ENCODE results near the gene PLAC9. TPM values are rescaled to one million over a fixed set of nuclear protein-coding genes. Genes with fewer than 3 reads are reported as not detected.
A peak's percentile ranks its signal among the peaks of the same experiment; 100 is the strongest.
"Not testable (repeated sequence)": the region's sequence is repeated elsewhere in the genome, so short reads cannot be mapped to it uniquely, and the experiment has no call there.

Gene PLAC9
- total and polyA plus RNA-seq, 7 experiments from 2014 or later, result not detected

- Mint-ChIP-seq H3K4me1 (peaks cover 14 to 25% (median 23%) of the 10 kb centered on the region in 7 donors), H3K9me3 (peaks cover 0 to 7% (median 2%) of the 10 kb centered on the region in 11 donors), H3K4me3 (peak overlapping the region; percentile 81 to 88 (median 86)), H3K36me3 (peaks cover under 1 to 16% (median 10%) of the 10 kb centered on the region in 5 donors), H3K27me3 (peaks cover 0 to 12% (median 3%) of the 10 kb centered on the region in 5 donors), H3K27ac (peak overlapping the region; percentile 50 to 93 (median 71))
- Histone ChIP-seq H3K27ac (ENCODE audit: low read depth, low read length) (peak overlapping the region; percentile 56), H3K4me3 (ENCODE audit: low read length) (peak overlapping the region; percentile 56), H3K27me3 (ENCODE audit: control insufficient read depth in 2 of 2, insufficient read depth in 2 of 2, low read length in 2 of 2) (no peaks in the 10 kb centered on the region), H3K9me3 (ENCODE audit: control insufficient read depth in 2 of 3, low read length in 3 of 3) (no peaks in the 10 kb centered on the region), H3K4me1 (ENCODE audit: control insufficient read depth in 2 of 2, insufficient read depth in 2 of 2, low read length in 2 of 2) (peaks cover 7 to 12% of the 10 kb centered on the region in 2 donors), H3K36me3 (ENCODE audit: control insufficient read depth in 2 of 3, insufficient read depth in 3 of 3, low read length in 3 of 3) (no peaks in the 10 kb centered on the region)
- ChIA-PET CTCF (interaction anchor here (0.6 to 3.1 kb wide), 19 partner anchors 17 to 771 kb away, joined by 3 to 52 read pairs (median 4); partner anchors contain the start of gene ANXA11), POLR2A (interaction anchor here (0.7 to 2.2 kb wide), 10 partner anchors 9 to 78 kb away, joined by 3 to 15 read pairs (median 4); partner anchors contain the start of gene ANXA11)
- intact Hi-C loops (cut with micrococcal nuclease), result loop anchor here (1.0 to 5.0 kb wide), 6 partner anchors 17 to 769 kb away; partner anchors contain the start of gene TMEM254 (in 1 of the 2)
- peak; percentile 60 for ATAC-seq
- peak in 1 of 9 donors; percentile 42 for DNase-seq
These were observed 11.7 kb downstream of the PLAC9 start for GRCh38 chr10:80144067-80144695.

GRCh38 chr10:80144696-80145131 lies 12.2 kb downstream of the PLAC9 start:
- intact Hi-C loops (cut with micrococcal nuclease), result loop anchor here (1.0 to 5.0 kb wide), 6 partner anchors 16 to 770 kb away; partner anchors contain the start of gene TMEM254 (in 1 of the 2)
- Histone ChIP-seq H3K9me3 (ENCODE audit: control insufficient read depth in 2 of 3, low read length in 3 of 3) (no peaks in the 10 kb centered on the region), H3K27ac (ENCODE audit: low read depth, low read length) (peak overlapping the region; percentile 56), H3K27me3 (ENCODE audit: control insufficient read depth in 2 of 2, insufficient read depth in 2 of 2, low read length in 2 of 2) (no peaks in the 10 kb centered on the region), H3K4me1 (ENCODE audit: control insufficient read depth in 2 of 2, insufficient read depth in 2 of 2, low read length in 2 of 2) (peaks cover 7 to 12% of the 10 kb centered on the region in 2 donors), H3K4me3 (ENCODE audit: low read length) (no peak overlapping the region), H3K36me3 (ENCODE audit: control insufficient read depth in 2 of 3, insufficient read depth in 3 of 3, low read length in 3 of 3) (peaks cover 0 to 2% (median 0%) of the 10 kb centered on the region in 3 experiments)
- H3K27ac Mint-ChIP-seq, result peak overlapping the region; percentile 50 to 93 (median 68)
- peaks cover 0 to 9% (median 3%) of the 10 kb centered on the region in 5 donors for H3K27me3 Mint-ChIP-seq
- H3K36me3 Mint-ChIP-seq, result peaks cover 5 to 22% (median 15%) of the 10 kb centered on the region in 5 donors
- H3K4me3 Mint-ChIP-seq, result peak overlapping the region; percentile 81 to 88 (median 86)
- DNase-seq (peak in 7 of 9 donors; percentile 19 to 50 (median 43)), ATAC-seq (peak; percentile 50)
- ChIA-PET POLR2A (interaction anchor here (1.5 to 2.2 kb wide), 5 partner anchors 43 to 78 kb away, joined by 4 to 15 read pairs (median 13); partner anchors contain the start of gene ANXA11), CTCF (interaction anchor here (0.9 to 3.1 kb wide), 11 partner anchors 31 to 771 kb away, joined by 3 to 52 read pairs (median 8); no protein-coding TSS in a partner anchor)
- peaks cover 0 to 12% (median 2%) of the 10 kb centered on the region in 11 donors for H3K9me3 Mint-ChIP-seq
- peaks cover 14 to 25% (median 23%) of the 10 kb centered on the region in 7 donors for H3K4me1 Mint-ChIP-seq

GRCh38 chr10:80145406-80146308 lies 13.1 kb downstream of the PLAC9 start:
- Histone ChIP-seq H3K27ac (ENCODE audit: low read depth, low read length) (peak overlapping the region; percentile 56), H3K36me3 (ENCODE audit: control insufficient read depth in 2 of 3, insufficient read depth in 3 of 3, low read length in 3 of 3) (peaks cover 0 to 11% (median 0%) of the 10 kb centered on the region in 3 experiments), H3K4me1 (ENCODE audit: control insufficient read depth in 2 of 2, insufficient read depth in 2 of 2, low read length in 2 of 2) (peaks cover 7 to 12% of the 10 kb centered on the region in 2 donors)
- intact Hi-C loops (cut with micrococcal nuclease), result loop anchor here (1.0 to 2.0 kb wide), 3 partner anchors 15 to 771 kb away; no protein-coding TSS in a partner anchor
- not testable (repeated sequence) for H3K27me3 ChIP-seq (ENCODE audit: control insufficient read depth in 2 of 2, insufficient read depth in 2 of 2, low read length in 2 of 2); ATAC-seq; DNase-seq; H3K4me3 ChIP-seq (ENCODE audit: low read length); H3K27me3 Mint-ChIP-seq; H3K9me3 ChIP-seq (ENCODE audit: control insufficient read depth in 2 of 3, low read length in 3 of 3)
- H3K9me3 Mint-ChIP-seq, result peaks cover 0 to 21% (median 5%) of the 10 kb centered on the region in 11 donors
- H3K36me3 Mint-ChIP-seq, result peaks cover 5 to 29% (median 21%) of the 10 kb centered on the region in 5 donors
- H3K4me3 Mint-ChIP-seq, result peak overlapping the region in 4 of 10 donors; percentile 41 to 88 (median 87)
- peak overlapping the region in 8 of 9 donors; percentile 54 to 89 (median 65) for H3K27ac Mint-ChIP-seq
- POLR2A ChIA-PET, result interaction anchor here (1.8 to 2.1 kb wide), 3 partner anchors 42 to 60 kb away, joined by 11 to 14 read pairs (median 13); partner anchors contain the start of gene ANXA11
- H3K4me1 Mint-ChIP-seq, result peaks cover 14 to 25% (median 23%) of the 10 kb centered on the region in 7 donors
- CTCF ChIA-PET, result interaction anchor here (0.7 to 3.1 kb wide), 5 partner anchors 39 to 87 kb away, joined by 3 to 52 read pairs (median 11); no protein-coding TSS in a partner anchor

GRCh38 chr10:80146918-80147317 lies 14.4 kb downstream of the PLAC9 start:
- Histone ChIP-seq H3K27ac (ENCODE audit: low read depth, low read length) (no peak overlapping the region), H3K9me3 (ENCODE audit: control insufficient read depth in 2 of 3, low read length in 3 of 3) (peaks cover 0 to 6% (median 0%) of the 10 kb centered on the region in 3 experiments), H3K4me1 (ENCODE audit: control insufficient read depth in 2 of 2, insufficient read depth in 2 of 2, low read length in 2 of 2) (peaks cover 7 to 12% of the 10 kb centered on the region in 2 donors), H3K4me3 (ENCODE audit: low read length) (no peak overlapping the region), H3K36me3 (ENCODE audit: control insufficient read depth in 2 of 3, insufficient read depth in 3 of 3, low read length in 3 of 3) (peaks cover 0 to 24% (median 0%) of the 10 kb centered on the region in 3 experiments), H3K27me3 (ENCODE audit: control insufficient read depth in 2 of 2, insufficient read depth in 2 of 2, low read length in 2 of 2) (no peaks in the 10 kb centered on the region)
- H3K9me3 Mint-ChIP-seq, result peaks cover 0 to 29% (median 6%) of the 10 kb centered on the region in 11 donors
- H3K36me3 Mint-ChIP-seq, result peaks cover 5 to 41% (median 32%) of the 10 kb centered on the region in 5 donors
- DNase-seq (no peak), ATAC-seq (no peak)
- H3K4me1 Mint-ChIP-seq, result peaks cover 14 to 26% (median 23%) of the 10 kb centered on the region in 7 donors
- CTCF ChIA-PET, result interaction anchor here (1.0 to 1.3 kb wide), 2 partner anchors 54 to 57 kb away, joined by 3 to 4 read pairs; no protein-coding TSS in a partner anchor
- H3K4me3 Mint-ChIP-seq, result no peak overlapping the region
- POLR2A ChIA-PET, result interaction anchor here (1.0 to 1.2 kb wide), 3 partner anchors 15 to 42 kb away, joined by 3 to 5 read pairs (median 4); no protein-coding TSS in a partner anchor
- intact Hi-C loops (cut with micrococcal nuclease), result no loop called here
- no peaks in the 10 kb centered on the region for H3K27me3 Mint-ChIP-seq
- peak overlapping the region in 5 of 9 donors; percentile 14 to 55 (median 41) for H3K27ac Mint-ChIP-seq

- H3K4me1 Mint-ChIP-seq, result peaks cover 14 to 30% (median 23%) of the 10 kb centered on the region in 7 donors
These were observed 15.8 kb downstream of the PLAC9 start for GRCh38 chr10:80148166-80148805.

More at GRCh38 chr10:80148166-80148805, 15.8 kb downstream of the PLAC9 start:
- Histone ChIP-seq H3K4me1 (ENCODE audit: control insufficient read depth in 2 of 2, insufficient read depth in 2 of 2, low read length in 2 of 2) (peaks cover 7 to 12% of the 10 kb centered on the region in 2 donors), H3K4me3 (ENCODE audit: low read length) (no peak overlapping the region), H3K27ac (ENCODE audit: low read depth, low read length) (no peak overlapping the region), H3K9me3 (ENCODE audit: control insufficient read depth in 2 of 3, low read length in 3 of 3) (peaks cover 0 to 6% (median 0%) of the 10 kb centered on the region in 3 experiments), H3K36me3 (ENCODE audit: control insufficient read depth in 2 of 3, insufficient read depth in 3 of 3, low read length in 3 of 3) (peaks cover 0 to 37% (median 2%) of the 10 kb centered on the region in 3 experiments), H3K27me3 (ENCODE audit: control insufficient read depth in 2 of 2, insufficient read depth in 2 of 2, low read length in 2 of 2) (no peaks in the 10 kb centered on the region)
- H3K4me3 Mint-ChIP-seq, result no peak overlapping the region
- no peak for DNase-seq
- ATAC-seq, result no peak
- H3K36me3 Mint-ChIP-seq, result peaks cover 10 to 54% (median 43%) of the 10 kb centered on the region in 5 donors
- intact Hi-C loops (cut with micrococcal nuclease), result no loop called here
- no peaks in the 10 kb centered on the region for H3K27me3 Mint-ChIP-seq
- peak overlapping the region in 7 of 9 donors; percentile 1 to 79 (median 60) for H3K27ac Mint-ChIP-seq
- ChIA-PET CTCF (interaction anchor here (0.6 to 3.7 kb wide), 3 partner anchors 56 to 424 kb away, joined by 3 to 18 read pairs (median 6); no protein-coding TSS in a partner anchor), POLR2A (interaction anchor here (0.6 to 1.0 kb wide), 3 partner anchors 12 to 40 kb away, joined by 3 to 5 read pairs (median 3); no protein-coding TSS in a partner anchor)
- peaks cover 0 to 29% (median 6%) of the 10 kb centered on the region in 11 donors for H3K9me3 Mint-ChIP-seq
